Measurements from ENCODE around the gene ADAM8. TPM values are rescaled to one million over a fixed set of nuclear protein-coding genes. Genes with fewer than 3 reads are reported as not detected.
A peak's percentile ranks its signal among the peaks of the same experiment; 100 is the strongest.

The ADAM8 gene
- total and polyA plus RNA-seq, 9 donors: 0.48 to 5.9 (median 3.4) TPM

MicroRNAs encoded within 50 kb of the gene (microRNA counts, 767-probe panel; counts per million panel counts)
- 530 counts per million, percentile 78 among the panel's probes with 10 or more counts for microRNA hsa-miR-202-3p

Small RNA genes within 50 kb of the gene (microRNA-seq; reads per million reads assigned to microRNA genes)
- 574 to 3,290 (median 801) reads per million in 3 donors for gene MIR202

Other genes with a start within 250 kb of the ADAM8 start
- gene ADGRA1, start 188.9 kb downstream of the ADAM8 start, total RNA-seq: under 1 TPM in 4 of 7 donors, not detected in 3; 0.07 to 0.92 (median 0.13) TPM
- gene ADGRA1, start 188.9 kb downstream of the ADAM8 start, polyA plus RNA-seq: not detected
- 10 to 100 TPM in 6 of 7 donors, 1 to 10 TPM in 1; 6.7 to 34.9 (median 18.6) TPM for gene KNDC1, start 116.6 kb downstream of the ADAM8 start, total RNA-seq
- gene KNDC1, start 116.6 kb downstream of the ADAM8 start, polyA plus RNA-seq: 1 to 10 TPM in 1 of 2 donors, under 1 TPM in 1; 0.67 to 5.6 TPM
- 1 to 10 TPM in 5 of 7 donors, under 1 TPM in 1, not detected in 1; 0.35 to 9.3 (median 2.9) TPM for gene UTF1, start 46.7 kb downstream of the ADAM8 start, total RNA-seq
- under 1 TPM in 1 of 2 donors, not detected in 1; 0.06 TPM for gene UTF1, start 46.7 kb downstream of the ADAM8 start, polyA plus RNA-seq
- gene VENTX, start 39.0 kb downstream of the ADAM8 start, total RNA-seq: 1 to 10 TPM in 4 of 7 donors, under 1 TPM in 3; 0.23 to 2.2 (median 1.1) TPM
- gene VENTX, start 39.0 kb downstream of the ADAM8 start, polyA plus RNA-seq: under 1 TPM; 0.36 to 0.47 TPM
- 10 to 100 TPM; 31.2 to 70.5 (median 56.4) TPM for gene TUBGCP2, start 32.0 kb upstream of the ADAM8 start, total RNA-seq
- gene TUBGCP2, start 32.0 kb upstream of the ADAM8 start, polyA plus RNA-seq: 10 to 100 TPM; 32.4 to 48.3 TPM
- 10 to 100 TPM; 23.3 to 64.8 (median 46.8) TPM for gene ZNF511, start 32.0 kb upstream of the ADAM8 start, total RNA-seq
- 10 to 100 TPM; 16.3 to 52.1 TPM for gene ZNF511, start 32.0 kb upstream of the ADAM8 start, polyA plus RNA-seq
- under 1 TPM in 1 of 7 donors, not detected in 6; 0.69 TPM for gene CALY, start 60.0 kb upstream of the ADAM8 start, total RNA-seq
- gene CALY, start 60.0 kb upstream of the ADAM8 start, polyA plus RNA-seq: not detected
- gene PRAP1, start 70.5 kb upstream of the ADAM8 start, total RNA-seq: 1 to 10 TPM in 1 of 7 donors, not detected in 6; 2.0 TPM
- gene PRAP1, start 70.5 kb upstream of the ADAM8 start, polyA plus RNA-seq: not detected
- 10 to 100 TPM in 6 of 7 donors, 1 to 10 TPM in 1; 9.2 to 26.3 (median 17.1) TPM for gene FUOM, start 81.2 kb upstream of the ADAM8 start, total RNA-seq
- 10 to 100 TPM in 1 of 2 donors, 1 to 10 TPM in 1; 1.2 to 14.8 TPM for gene FUOM, start 81.2 kb upstream of the ADAM8 start, polyA plus RNA-seq
- gene ECHS1, start 96.5 kb upstream of the ADAM8 start, total RNA-seq: 10 to 100 TPM; 27.2 to 74.4 (median 66.4) TPM
- 100 to 1,000 TPM in 1 of 2 donors, 10 to 100 TPM in 1; 68.9 to 102 TPM for gene ECHS1, start 96.5 kb upstream of the ADAM8 start, polyA plus RNA-seq
- gene PAOX, start 102.4 kb upstream of the ADAM8 start, total RNA-seq: 10 to 100 TPM in 3 of 7 donors, 1 to 10 TPM in 4; 6.3 to 11.4 (median 9.2) TPM
- 1 to 10 TPM; 2.1 to 7.8 TPM for gene PAOX, start 102.4 kb upstream of the ADAM8 start, polyA plus RNA-seq
- gene MTG1, start 117.3 kb upstream of the ADAM8 start, total RNA-seq: 10 to 100 TPM; 23.1 to 55.1 (median 32.5) TPM
- 10 to 100 TPM; 33.7 to 34.9 TPM for gene MTG1, start 117.3 kb upstream of the ADAM8 start, polyA plus RNA-seq
- gene SPRN, start 147.8 kb upstream of the ADAM8 start, total RNA-seq: under 1 TPM in 3 of 7 donors, not detected in 4; 0.11 to 0.20 (median 0.15) TPM
- under 1 TPM; 0.05 to 0.10 TPM for gene SPRN, start 147.8 kb upstream of the ADAM8 start, polyA plus RNA-seq
- 1 to 10 TPM in 6 of 7 donors, under 1 TPM in 1; 0.72 to 5.0 (median 3.6) TPM for gene SCART1, start 177.1 kb upstream of the ADAM8 start, total RNA-seq
- under 1 TPM; 0.71 to 0.72 TPM for gene SCART1, start 177.1 kb upstream of the ADAM8 start, polyA plus RNA-seq